HG03432 (cell line): ENCODE measurements around the gene ISYNA1.

ENCODE experiments used
- ATAC-seq: cut with Tn5 transposase; IDR thresholded peaks from one replicate; pipeline ENCODE4 v1.9.1; 2021; ENCODE audit warnings: mild to moderate bottlenecking, moderate library complexity; ENCODE audit not compliant: unreplicated experiment

ISYNA1 gene

DNA sequence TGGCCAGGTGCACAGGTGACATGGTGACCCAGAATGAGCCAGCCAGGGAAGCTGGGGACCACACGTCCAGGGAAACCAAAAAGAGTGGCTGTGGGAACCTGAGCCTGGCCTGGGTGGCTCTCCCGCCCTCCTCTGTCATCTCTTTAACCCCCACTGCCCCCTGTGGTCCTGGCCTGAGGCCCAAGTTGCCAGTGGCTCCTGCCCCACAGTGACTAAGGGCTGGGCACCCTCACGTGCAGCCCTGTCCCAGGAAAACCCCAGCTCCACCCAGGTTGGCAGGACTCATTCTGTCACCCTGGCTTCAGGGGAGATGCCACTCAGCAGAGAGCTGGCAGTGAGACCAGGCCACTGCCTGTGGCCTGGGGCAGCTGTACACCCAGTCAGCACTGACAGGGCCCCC, 30.6 kb upstream of the ISYNA1 start:
- ATAC-seq, result no peak

- ATAC-seq, result no peak
Observed at GRCh38 chr19:18467978-18468377, 30.0 kb upstream of the ISYNA1 start.

DNA sequence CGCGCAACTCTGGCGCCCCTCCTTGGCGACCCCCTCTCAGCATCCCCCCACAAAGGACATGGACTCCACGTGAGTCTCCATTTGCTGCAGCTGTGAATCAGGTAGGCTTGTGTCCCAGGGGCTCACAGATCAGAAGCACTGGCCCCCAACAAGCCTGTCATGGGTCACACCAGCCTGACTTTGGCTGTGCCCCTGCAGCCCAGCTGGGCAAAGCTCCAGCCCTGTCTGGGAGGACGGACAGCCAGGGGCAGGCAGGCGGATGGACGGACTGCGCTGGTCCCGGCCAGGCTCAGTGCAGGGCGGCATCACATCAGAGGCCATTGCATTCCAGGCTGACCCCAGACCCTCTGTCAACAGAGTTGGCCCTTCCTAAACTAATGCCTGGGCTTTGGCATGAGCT, 28.4 kb upstream of the ISYNA1 start:
- no peak for ATAC-seq

GRCh38 chr19:18465964-18466339, 28.0 kb upstream of the ISYNA1 start:
- no peak for ATAC-seq

DNA sequence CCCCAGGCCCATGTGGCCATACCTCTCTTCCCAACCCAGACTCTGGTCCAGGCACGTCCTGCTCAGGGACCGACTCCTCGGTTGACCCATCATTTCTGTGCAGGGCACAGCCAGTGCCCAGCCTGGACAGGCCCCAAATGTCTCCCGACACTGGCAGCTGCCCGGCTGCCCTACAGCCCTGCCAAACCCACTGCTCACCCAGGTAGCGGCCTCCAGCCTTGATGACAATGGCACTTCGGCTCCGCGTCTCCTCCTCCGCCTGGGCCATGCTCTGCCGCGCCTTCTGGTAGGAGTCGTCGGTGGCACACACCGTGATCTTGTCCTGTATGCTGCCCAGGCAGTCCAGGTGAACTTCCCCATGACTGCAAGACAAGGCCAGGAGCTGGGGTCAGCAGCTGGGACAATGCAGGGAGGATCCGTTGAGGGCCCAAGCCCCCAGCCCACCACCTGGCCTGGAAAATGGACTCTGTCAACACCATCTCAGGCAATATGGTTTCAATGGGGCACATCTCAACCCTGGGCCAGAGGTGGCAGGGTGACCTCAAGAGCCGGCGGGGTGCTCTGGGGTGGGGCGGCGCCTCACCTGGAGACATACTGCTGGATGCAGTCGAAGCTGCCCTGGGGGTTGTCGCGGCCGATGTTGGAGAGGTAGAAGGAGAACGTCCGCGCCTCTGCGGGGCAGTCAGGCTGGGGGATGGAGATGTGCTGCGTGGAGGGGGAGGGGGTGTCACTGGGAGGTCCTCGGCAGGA, 27.5 kb upstream of the ISYNA1 start:
- ATAC-seq, result no peak

DNA sequence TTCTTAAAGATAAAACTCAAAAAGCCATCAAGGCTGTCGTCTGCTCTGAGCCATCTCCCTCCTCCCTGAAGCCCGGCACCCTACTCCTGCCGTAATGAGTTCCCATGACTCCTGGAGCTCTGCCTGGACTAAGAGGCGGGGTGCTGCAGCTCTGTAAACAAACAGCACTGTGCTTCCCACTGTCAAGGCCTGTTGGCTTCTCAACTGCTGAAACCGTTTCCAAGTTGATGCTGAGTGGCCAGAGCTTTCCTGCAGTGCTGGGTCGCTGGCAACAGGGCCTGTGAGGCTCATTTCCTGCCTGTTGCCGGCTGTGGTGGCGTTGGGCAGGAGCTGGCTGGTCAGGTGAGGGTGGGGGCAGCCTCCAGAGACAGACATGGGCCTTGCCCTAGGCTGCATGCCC, 26.7 kb upstream of the ISYNA1 start:
- ATAC-seq, result no peak

- ATAC-seq, result no peak
Observed at GRCh38 chr19:18461471-18461870, 23.5 kb upstream of the ISYNA1 start.

- ATAC-seq, result no peak
Observed at GRCh38 chr19:18460900-18461299, 23.0 kb upstream of the ISYNA1 start.

DNA sequence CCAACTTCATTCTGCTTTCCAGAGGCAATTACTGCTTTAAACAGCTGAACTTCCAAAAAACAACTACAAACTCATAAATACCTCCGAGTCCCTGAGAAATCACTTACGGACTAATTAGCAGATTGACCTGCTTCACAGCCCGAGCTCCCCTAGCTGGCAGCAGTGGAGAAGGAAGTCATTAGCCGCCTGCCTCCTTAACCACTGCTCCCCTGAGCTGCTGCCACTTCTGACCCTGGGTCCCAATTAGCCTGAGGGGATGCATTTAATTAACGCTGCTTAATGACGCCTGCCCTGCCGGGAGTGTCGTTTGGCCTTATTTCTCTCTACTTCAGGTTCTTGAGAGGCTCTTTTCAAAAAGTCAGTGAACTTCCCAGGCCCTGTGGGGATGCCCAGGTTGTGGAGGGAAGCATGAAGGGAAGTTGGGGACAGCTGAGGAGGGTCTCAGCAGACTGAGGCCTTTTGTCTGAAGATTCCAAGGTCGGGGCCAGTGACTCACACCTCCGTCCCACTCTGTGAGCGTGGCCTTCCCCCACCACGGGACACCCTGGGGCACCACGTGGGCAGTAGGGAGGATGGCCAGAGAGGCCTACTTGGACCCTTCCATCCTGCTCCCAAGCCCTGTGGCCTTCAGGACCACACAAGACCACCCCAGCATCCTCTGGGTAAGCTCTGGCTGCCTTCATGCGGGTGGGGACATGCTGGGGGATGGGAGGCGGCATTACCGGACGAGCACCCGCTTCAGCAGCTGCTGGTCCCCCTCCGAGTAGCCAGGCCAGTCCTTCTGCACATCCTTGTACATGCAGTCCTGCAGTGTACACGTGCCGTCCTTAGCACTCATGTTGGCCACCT, 19.8 kb upstream of the ISYNA1 start:
- ATAC-seq, result no peak

DNA sequence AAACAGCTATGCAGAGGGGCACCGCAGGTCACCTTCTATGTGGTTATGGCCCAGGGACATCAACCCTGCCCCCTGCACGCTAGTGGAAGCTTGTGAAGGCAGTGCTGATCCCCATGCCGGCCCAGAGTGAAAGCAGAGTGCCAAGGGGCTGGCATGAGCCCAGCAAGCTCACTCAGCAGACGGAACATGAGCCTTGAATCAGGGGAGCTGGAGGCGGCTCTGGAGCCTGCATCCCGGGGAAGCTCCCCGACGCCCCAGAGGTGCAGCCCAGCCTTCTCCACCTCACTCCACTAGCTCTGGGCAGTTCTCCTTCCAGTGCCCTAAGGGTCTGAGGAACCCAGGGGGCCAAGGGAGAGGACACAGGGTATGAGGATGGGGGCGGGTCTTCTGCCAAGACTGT, 19.0 kb upstream of the ISYNA1 start:
- ATAC-seq, result no peak

GRCh38 chr19:18456279-18456678, 18.3 kb upstream of the ISYNA1 start:
- no peak for ATAC-seq

GRCh38 chr19:18453269-18454024, 15.5 kb upstream of the ISYNA1 start:
- no peak for ATAC-seq

DNA sequence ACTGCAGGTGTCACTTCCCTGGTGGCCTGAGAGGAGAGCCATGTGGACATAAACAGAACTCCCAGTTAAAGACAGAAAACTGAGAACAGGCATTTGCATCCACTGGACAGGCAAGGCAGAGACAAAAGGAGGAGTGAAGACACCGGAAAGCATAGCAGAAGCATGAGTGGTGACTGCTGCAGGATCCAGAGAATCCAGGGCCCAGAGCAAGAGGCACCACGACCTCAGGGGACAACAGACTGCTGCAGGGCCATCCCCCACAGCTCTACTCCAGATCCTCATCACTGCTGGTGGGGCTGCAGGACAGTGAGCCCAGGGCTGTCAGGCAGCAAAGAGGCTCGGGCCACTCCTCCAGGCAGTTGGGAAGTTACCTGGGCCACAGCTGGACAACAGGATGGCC, 14.5 kb upstream of the ISYNA1 start:
- ATAC-seq, result no peak

DNA sequence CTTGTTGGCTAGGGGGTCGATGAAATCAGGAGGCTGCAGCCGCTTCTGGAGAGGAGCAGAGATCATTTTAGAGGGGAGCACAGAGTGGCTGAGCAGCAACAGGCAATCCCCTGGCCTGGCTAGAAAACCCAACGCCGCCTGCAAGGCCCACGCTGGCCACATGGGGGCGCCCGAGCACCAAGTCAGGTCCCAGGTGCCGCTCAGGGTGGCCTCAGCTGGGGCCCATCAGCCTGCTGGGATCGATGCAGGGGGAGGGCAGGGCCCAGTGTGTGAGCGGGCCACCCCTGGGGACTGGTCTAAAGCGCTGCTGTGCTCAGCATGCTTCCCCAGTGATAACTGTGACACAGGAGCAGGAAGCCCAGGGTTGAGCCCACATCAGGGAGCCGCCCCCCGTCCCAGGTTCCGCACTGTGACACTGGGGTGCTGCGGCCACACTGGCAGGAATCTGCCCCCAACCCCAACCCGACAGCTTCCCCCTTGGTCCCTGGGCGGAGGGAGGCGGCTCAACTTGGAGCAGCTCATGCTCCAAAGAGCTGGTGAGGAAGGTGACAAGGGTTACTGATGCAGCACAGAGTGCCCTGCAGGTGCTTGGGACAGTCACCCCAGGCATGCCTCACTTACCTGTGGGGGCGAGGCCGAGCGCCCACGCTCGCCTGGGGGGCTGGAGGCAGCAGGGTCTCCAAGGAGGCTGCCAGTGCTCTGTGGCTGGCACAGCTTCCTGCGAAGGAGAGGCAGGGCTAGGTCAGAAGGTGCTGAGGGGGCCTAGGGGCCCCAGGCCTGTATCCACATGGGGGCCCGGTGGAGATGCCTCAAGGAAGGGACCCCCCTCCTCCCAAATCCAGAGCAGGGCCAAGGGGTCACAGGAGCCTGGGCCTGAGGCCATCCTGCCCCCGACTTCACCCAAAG, 13.3 kb upstream of the ISYNA1 start:
- ATAC-seq, result no peak

DNA sequence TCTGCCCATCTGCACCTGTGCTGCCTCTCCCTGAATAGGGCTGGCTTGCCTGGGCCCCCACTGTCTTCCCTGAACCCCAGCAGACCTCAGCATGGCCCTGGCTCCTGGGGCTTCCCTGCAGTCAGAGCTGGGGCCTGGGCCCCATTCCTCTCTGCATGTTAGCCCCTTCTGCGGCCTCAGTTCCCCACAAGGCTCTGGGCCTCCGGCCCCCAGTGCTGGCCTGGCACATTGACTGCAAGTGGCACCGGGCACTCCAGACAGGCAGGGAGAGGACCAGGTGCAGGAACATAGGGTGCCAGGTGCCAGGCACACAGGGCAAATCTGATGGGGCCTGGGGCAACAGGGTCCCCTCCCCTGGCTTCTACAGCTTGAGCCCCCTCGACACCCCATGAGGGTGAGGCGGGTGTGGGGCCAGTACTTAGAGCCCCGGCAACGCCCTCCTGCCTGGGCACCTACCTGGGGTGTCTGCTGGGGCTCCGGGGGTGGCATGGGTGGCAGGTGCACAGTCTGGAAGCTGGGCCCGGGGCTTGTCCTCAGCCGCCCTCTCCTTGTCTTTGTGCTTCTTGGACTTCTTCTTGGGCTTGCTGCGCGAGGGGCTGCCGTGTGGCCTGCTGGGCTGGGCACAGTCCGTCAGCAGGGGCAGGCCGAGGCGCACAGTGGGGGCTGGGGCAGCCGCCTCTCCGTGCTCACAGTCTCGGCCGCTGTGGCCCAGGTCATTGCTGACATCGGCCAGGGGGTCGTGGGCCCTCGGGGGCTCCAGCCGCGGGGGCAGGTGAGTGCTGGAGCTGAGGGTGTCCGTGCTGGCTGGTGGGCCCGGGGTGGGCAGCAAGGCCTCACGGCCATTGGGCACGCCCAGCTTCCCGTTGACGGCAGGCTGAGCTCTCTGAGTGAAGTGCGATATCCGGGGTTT, 12.3 kb upstream of the ISYNA1 start:
- ATAC-seq, result no peak

GRCh38 chr19:18449552-18449951, 11.6 kb upstream of the ISYNA1 start:
- ATAC-seq, result no peak

DNA sequence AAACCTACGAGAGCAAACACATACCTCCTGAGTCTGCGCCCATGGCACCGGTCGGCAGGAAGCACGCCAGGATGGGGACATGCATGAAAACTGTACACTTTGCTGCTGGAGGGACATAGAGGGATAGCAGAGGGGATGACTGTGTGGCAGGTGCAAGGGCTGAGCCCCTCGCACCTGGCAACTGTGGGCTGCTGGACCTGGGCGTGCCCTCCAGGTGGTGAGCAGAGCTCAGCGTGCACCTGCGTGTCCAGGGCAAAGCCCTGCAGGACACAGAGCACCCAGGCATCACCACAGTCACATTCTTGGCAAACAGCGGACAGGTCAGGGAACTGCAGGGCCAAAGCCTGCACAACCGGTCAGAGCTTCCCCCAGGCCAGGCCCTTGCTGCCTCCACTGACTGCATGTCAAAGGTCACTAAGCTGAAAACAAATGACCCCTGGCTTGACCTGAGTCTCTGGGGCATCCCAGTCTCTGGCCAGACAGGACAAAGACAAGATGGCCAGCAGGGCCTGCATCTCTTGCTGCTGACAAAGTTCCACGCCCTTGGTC, 9.0 kb upstream of the ISYNA1 start:
- no peak for ATAC-seq

DNA sequence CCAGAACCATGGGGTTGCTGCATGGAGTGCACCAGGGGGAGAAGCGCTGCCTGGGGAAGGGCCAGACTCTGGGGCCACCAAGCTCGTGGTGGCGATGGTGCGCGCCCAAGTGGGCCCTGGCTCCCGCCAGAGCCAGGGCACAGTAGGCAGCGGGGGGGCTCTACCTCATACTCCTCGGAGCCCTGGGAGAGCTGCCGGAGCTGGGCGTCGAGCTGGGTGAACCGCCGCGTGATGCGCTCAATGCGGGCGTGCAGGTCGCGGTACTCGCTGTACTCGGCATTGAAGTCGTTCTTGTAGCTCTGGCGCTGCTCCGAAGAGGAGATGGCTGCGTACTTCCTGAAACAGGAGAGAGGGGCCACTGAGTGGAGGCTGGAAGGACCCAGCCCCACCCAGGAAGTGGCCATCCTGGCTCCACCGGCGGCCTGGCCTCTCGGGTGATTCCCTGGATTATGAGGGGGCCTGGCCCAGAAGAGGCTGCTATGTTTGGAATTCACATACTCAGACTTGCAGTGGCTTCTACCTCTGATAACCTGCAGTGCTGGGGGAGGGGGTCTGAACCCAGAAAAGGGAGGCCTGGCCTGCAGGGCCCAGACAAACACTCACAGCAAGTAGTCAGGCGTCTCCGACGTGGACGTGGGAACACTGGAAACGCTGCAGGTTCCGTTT, 8.3 kb upstream of the ISYNA1 start:
- ATAC-seq, result no peak
